C4-2B (cell line): ENCODE data around the gene GAS6.

Experiments
- ZFX ChIP-seq: fragments of 450-650 bp; IDR thresholded peaks from 2 replicates; pipeline ENCODE4 v1.6.1; 2017
- TF ChIP-seq, protein P1 (sequence below): fragments of 450-650 bp; conservative IDR thresholded peaks from 2 replicates; pipeline ENCODE4 v1.5.1; 2017; ENCODE audit warnings: mild to moderate bottlenecking

DNA sequence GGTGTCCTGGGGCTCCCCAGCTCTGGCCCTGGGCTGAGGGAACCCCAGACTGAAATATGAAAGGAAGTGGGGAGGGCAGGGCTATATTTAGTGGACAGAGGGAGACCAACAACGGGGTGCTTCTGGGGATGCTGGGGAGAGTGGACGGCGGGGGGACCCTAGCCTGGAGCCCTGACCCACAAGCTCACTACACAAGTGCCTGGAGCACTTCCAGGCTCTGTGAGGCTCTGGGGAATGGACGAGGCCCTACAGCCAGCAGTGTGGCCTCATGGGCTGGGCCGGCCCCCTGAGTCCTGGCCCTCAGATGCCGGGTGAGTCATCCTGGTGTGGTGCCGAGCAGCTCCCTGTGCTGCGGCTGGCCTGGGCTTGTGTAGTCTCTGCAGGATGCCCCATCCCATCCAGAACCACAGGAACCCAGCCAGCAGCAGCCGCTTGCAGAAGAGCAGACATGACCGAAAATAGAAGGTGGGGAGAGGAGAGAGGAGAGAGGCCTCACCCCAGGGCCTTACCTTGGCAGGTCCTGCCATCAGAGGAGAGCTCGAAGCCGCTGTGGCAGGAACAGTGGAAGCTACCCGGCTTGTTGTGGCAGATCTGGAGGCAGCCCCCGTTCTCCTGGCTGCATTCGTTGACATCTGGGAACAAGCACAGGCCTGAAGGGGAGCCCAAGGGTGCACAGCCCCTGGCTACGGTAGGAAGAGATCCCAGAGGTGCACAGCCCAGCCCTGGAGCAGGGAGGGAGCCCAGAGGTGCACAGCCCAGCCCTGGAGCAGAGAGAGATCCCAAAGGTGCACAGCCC, 26.1 kb downstream of the GAS6 start:
- TF ChIP-seq, protein P1, sequence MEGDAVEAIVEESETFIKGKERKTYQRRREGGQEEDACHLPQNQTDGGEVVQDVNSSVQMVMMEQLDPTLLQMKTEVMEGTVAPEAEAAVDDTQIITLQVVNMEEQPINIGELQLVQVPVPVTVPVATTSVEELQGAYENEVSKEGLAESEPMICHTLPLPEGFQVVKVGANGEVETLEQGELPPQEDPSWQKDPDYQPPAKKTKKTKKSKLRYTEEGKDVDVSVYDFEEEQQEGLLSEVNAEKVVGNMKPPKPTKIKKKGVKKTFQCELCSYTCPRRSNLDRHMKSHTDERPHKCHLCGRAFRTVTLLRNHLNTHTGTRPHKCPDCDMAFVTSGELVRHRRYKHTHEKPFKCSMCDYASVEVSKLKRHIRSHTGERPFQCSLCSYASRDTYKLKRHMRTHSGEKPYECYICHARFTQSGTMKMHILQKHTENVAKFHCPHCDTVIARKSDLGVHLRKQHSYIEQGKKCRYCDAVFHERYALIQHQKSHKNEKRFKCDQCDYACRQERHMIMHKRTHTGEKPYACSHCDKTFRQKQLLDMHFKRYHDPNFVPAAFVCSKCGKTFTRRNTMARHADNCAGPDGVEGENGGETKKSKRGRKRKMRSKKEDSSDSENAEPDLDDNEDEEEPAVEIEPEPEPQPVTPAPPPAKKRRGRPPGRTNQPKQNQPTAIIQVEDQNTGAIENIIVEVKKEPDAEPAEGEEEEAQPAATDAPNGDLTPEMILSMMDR: no peak
- TF ChIP-seq ZFX: no peak
